ENCODE data around the gene IVNS1ABP. TPM values are rescaled to one million over a fixed set of nuclear protein-coding genes. Genes with fewer than 3 reads are reported as not detected.

The IVNS1ABP gene
- total RNA-seq, 1 experiment from 2014 or later = 57.9 TPM

GRCh38 chr1:185281245-185281644 lies 35.8 kb downstream of the IVNS1ABP start (continued):
- no peak for TF ChIP-seq POLR2A (IDR thresholded peaks at IDR 0.05; ENCODE audit: borderline replicate concordance, extremely low read depth, insufficient read depth, insufficient read length)
- no peak for TF ChIP-seq EZH2phosphoT487 (IDR thresholded peaks at IDR 0.05; ENCODE audit: borderline replicate concordance)
- TF ChIP-seq CBX3 (IDR thresholded peaks at IDR 0.05; ENCODE audit: low read depth) = no peak
- TF ChIP-seq YY1 (IDR thresholded peaks at IDR 0.05; ENCODE audit: extremely low read depth, insufficient replicate concordance, low read depth, low read length) = no peak
- TF ChIP-seq MAX (IDR thresholded peaks at IDR 0.05) = no peak
- TF ChIP-seq SRF (IDR thresholded peaks at IDR 0.05; ENCODE audit: low read depth) = no peak

- Histone ChIP-seq H3K9me2 (ENCODE audit: insufficient read depth) (no peaks in the 10 kb centered on the region), H3K4me3 (replicated peaks in 1 of 2; ENCODE audit: low read depth in 1 of 2, low read length in 2 of 2) (no peak overlapping the region), H3K9me3 (ENCODE audit: control insufficient read depth in 1 of 2, insufficient read depth in 1 of 2, low read depth in 1 of 2, low read length in 2 of 2) (no peaks in the 10 kb centered on the region), H3K27ac (ENCODE audit: low read depth, low read length) (no peak overlapping the region), H2AFZ (ENCODE audit: low read depth, low read length, poor library complexity, severe bottlenecking) (no peak overlapping the region), H3K9ac (ENCODE audit: low read length) (no peak overlapping the region), H3K4me1 (ENCODE audit: control insufficient read depth in 1 of 2, insufficient read depth in 2 of 2, low read length in 2 of 2) (peaks cover 0 to 8% of the 10 kb centered on the region in 2 experiments; a peak in 2 of 4 replicates), H3K36me3 (ENCODE audit: control insufficient read depth in 1 of 2, insufficient read depth in 2 of 2, low read length in 2 of 2) (no peaks in the 10 kb centered on the region), H3K79me2 (ENCODE audit: insufficient read depth, low read length) (no peaks in the 10 kb centered on the region), H3K4me2 (ENCODE audit: low read length) (no peak overlapping the region), H4K20me1 (ENCODE audit: insufficient read depth) (no peaks in the 10 kb centered on the region), H3K27me3 (ENCODE audit: insufficient read depth, low read length) (no peaks in the 10 kb centered on the region)
- POLR2A ChIA-PET = no interaction called here
- intact Hi-C loops (cut with micrococcal nuclease) = no loop called here
- ATAC-seq (no peak), DNase-seq (ENCODE audit: low read depth, low spot score) (no peak)
- BruUV-seq (replicated peaks) = no TSS peak
- RAD21 ChIA-PET (ENCODE audit: low non-redundant PET in 1 of 2, low total read pairs in 2 of 2, uncharacterized antibody in 2 of 2, unreplicated experiment in 2 of 2) = no interaction called here
- TF ChIP-seq POLR2A (IDR thresholded peaks at IDR 0.05; ENCODE audit: borderline replicate concordance, extremely low read depth, insufficient read depth, insufficient read length) (no peak), FOSL1 (IDR thresholded peaks at IDR 0.05; ENCODE audit: low read depth) (no peak), EZH2 (IDR thresholded peaks at IDR 0.05) (no peak), CTCF (IDR thresholded peaks at IDR 0.05 in 2 of 3, conservative IDR thresholded peaks at IDR 0.05 in 1 of 3; ENCODE audit: borderline replicate concordance in 1 of 3, insufficient read depth in 1 of 3, low read depth in 2 of 3, low read length in 2 of 3) (no peak), POLR2AphosphoS5 (IDR thresholded peaks at IDR 0.05; ENCODE audit: low read depth, low read length) (no peak), YY1 (IDR thresholded peaks at IDR 0.05; ENCODE audit: extremely low read depth, insufficient replicate concordance, low read depth, low read length) (no peak), RAD21 (IDR thresholded peaks at IDR 0.05; ENCODE audit: low read depth) (no peak), ELF1 (IDR thresholded peaks at IDR 0.05; ENCODE audit: borderline replicate concordance, low read depth) (no peak), SIN3A (IDR thresholded peaks at IDR 0.05; ENCODE audit: low read depth) (no peak), REST (IDR thresholded peaks at IDR 0.05; ENCODE audit: low read depth) (no peak), ZBTB33 (IDR thresholded peaks at IDR 0.05; ENCODE audit: extremely low read depth, insufficient replicate concordance, low read length) (no peak), EZH2phosphoT487 (IDR thresholded peaks at IDR 0.05; ENCODE audit: borderline replicate concordance) (no peak), SP1 (IDR thresholded peaks at IDR 0.05; ENCODE audit: low read depth) (no peak)
- CTCF ChIA-PET = no interaction called here
Observed at GRCh38 chr1:185280589-185280988, 36.5 kb downstream of the IVNS1ABP start.

Measured in HCT116 (cell line).